GM12878 (cell line): ENCODE data around the gene RNU2-1. TPM values are rescaled to one million over a fixed set of nuclear protein-coding genes. Genes with fewer than 3 reads are reported as not detected.

Experiments
- ATF3 ChIP-seq: IDR thresholded peaks from 2 replicates; pipeline ENCODE4 v1.6.1; 2011; ENCODE audit warnings: low read depth, mild to moderate bottlenecking, low read length, moderate library complexity, borderline replicate concordance; ENCODE audit errors: extremely low read depth
- CEBPB ChIP-seq, 2 experiments: fragments of 150-350 bp in 1 of 2; IDR thresholded peaks; 2 replicates each; pipeline ENCODE4 v1.6.1; 2012 to 2014; ENCODE audit warnings: low read depth in 2 of 2, low read length in 2 of 2, borderline replicate concordance in 1 of 2, inconsistent platforms in 1 of 2
- CHD4 ChIP-seq: fragments of 200-600 bp; sonication (generic); IDR thresholded peaks from 2 replicates; pipeline ENCODE4 v1.6.1; 2016; ENCODE audit warnings: mild to moderate bottlenecking
- DPF2 ChIP-seq: fragments of 450-650 bp; IDR thresholded peaks from 2 replicates; pipeline ENCODE4 v1.6.1; 2017; ENCODE audit warnings: mild to moderate bottlenecking
- E2F8 ChIP-seq: fragments of 450-650 bp; IDR thresholded peaks from 2 replicates; pipeline ENCODE4 v1.6.1; 2018; ENCODE audit warnings: mild to moderate bottlenecking, low read depth, moderate library complexity; ENCODE audit not compliant: partially characterized antibody
- EED ChIP-seq: sonication (generic); IDR thresholded peaks from 2 replicates; pipeline ENCODE4 v1.6.1; 2016; ENCODE audit warnings: antibody characterized with exemption, low read depth
- ELK1 ChIP-seq: IDR thresholded peaks from 2 replicates; pipeline ENCODE4 v1.6.1; 2012; ENCODE audit warnings: low read depth, low read length, improper control_type of control experiment
- GATAD2B ChIP-seq: fragments of 450-650 bp; conservative IDR thresholded peaks from 2 replicates; pipeline ENCODE4 v1.6.1; 2017; ENCODE audit warnings: low read depth, mild to moderate bottlenecking, moderate library complexity
- IRF4 ChIP-seq: IDR thresholded peaks from 2 replicates; pipeline ENCODE4 v1.6.1; 2011; ENCODE audit warnings: low read depth, low read length
- KLF5 ChIP-seq: fragments of 450-650 bp; IDR thresholded peaks from 2 replicates; pipeline ENCODE4 v1.6.1; 2014; ENCODE audit warnings: mild to moderate bottlenecking; ENCODE audit not compliant: partially characterized antibody
- LARP7 ChIP-seq: fragments of 450-650 bp; IDR thresholded peaks from 2 replicates; pipeline ENCODE4 v1.6.1; 2017; ENCODE audit warnings: mild to moderate bottlenecking
- MAX ChIP-seq: IDR thresholded peaks from 2 replicates; pipeline ENCODE4 v1.6.1; 2012; ENCODE audit warnings: low read depth, low read length, improper control_type of control experiment
- POLR2A ChIP-seq: IDR thresholded peaks from 2 replicates; pipeline ENCODE4 v1.6.1; 2011; ENCODE audit warnings: low read depth, mild to moderate bottlenecking, low read length
- POU2F2 ChIP-seq: IDR thresholded peaks from 3 replicates; pipeline ENCODE4 v1.6.1; 2011; ENCODE audit warnings: low read depth, mild to moderate bottlenecking, low read length, borderline replicate concordance
- SKIL ChIP-seq: fragments of 450-650 bp; IDR thresholded peaks from 2 replicates; pipeline ENCODE4 v1.6.1; 2017; ENCODE audit warnings: mild to moderate bottlenecking, low read depth, inconsistent platforms; ENCODE audit not compliant: poor library complexity, severe bottlenecking
- SMAD5 ChIP-seq: IDR thresholded peaks from 2 replicates; pipeline ENCODE4 v1.6.1; 2016; ENCODE audit warnings: antibody characterized with exemption, low read depth
- SRF ChIP-seq, 2 experiments: IDR thresholded peaks; 2 replicates each; pipeline ENCODE4 v1.6.1; 2011; ENCODE audit warnings: low read depth in 2 of 2, low read length in 2 of 2, mild to moderate bottlenecking in 1 of 2, moderate library complexity in 1 of 2
- TCF12 ChIP-seq: IDR thresholded peaks from 2 replicates; pipeline ENCODE4 v1.6.1; 2011; ENCODE audit warnings: low read depth, mild to moderate bottlenecking, low read length
- WRNIP1 ChIP-seq: IDR thresholded peaks from 2 replicates; pipeline ENCODE4 v1.6.1; 2011; ENCODE audit warnings: low read depth, low read length, improper control_type of control experiment, borderline replicate concordance
- ZBTB33 ChIP-seq: fragments of 450-650 bp; IDR thresholded peaks from 2 replicates; pipeline ENCODE4 v1.6.1; 2017; ENCODE audit warnings: mild to moderate bottlenecking
- ZZZ3 ChIP-seq: IDR thresholded peaks from 2 replicates; pipeline ENCODE4 v1.6.1; 2011; ENCODE audit warnings: low read depth; ENCODE audit not compliant: control insufficient read depth, insufficient read length
- polyA plus RNA-seq, 11 experiments: library from polyadenylated mRNA; depleted of rRNA in 4 of 11; unstranded in 6 of 11; stranded (reverse) in 5 of 11; fragments of >200 nt; fragmentation: Nextera tagmentation in 4 of 11; fragmentation: Illumina TruSeq in 1 of 11; extraction: Ambion mirVana in 4 of 11; extraction: Trizol in 1 of 11; gene quantifications; 1 replicate in 1 of 11; 2 replicates in 10 of 11; pipeline versions ENCODE4 v1.2.1 to v1.2.3, GENCODE V29; 2011 to 2016; ENCODE audit warnings: inconsistent platforms in 2 of 11, missing spikeins in 2 of 11, low read depth in 1 of 11
- total RNA-seq, 4 experiments: library from RNA; depleted of rRNA in 3 of 4; stranded (reverse); fragments of >200 nt in 3 of 4; fragmentation: Illumina TruSeq in 1 of 4; extraction: Trizol in 1 of 4; gene quantifications; 2 replicates each; pipeline versions ENCODE4 v1.2.1 to v1.2.3, GENCODE V29; 2013 to 2021

Gene RNU2-1
- total and polyA plus RNA-seq, 10 of the 15 experiments (the other 5 are each of a cell fraction or from before 2014, with no cell fraction given): 17.5 to 9,631 (median 17.7) TPM; not detected in 7

- TF ChIP-seq SMAD5 (peak; percentile 22; the same call in 1 of the 2 replicates), DPF2 (no peak), MAX (peak; percentile 61; the same call in 1 of the 2 replicates), ZBTB33 (no peak), SKIL (no peak), ZZZ3 (no peak), E2F8 (peak; percentile 17), ELK1 (no peak), CEBPB (IDR thresholded peaks at IDR 0.05; ENCODE audit: borderline replicate concordance in 1 of 2, low read depth in 2 of 2, low read length in 2 of 2) (no peak), POU2F2 (peak; percentile 63; the same call in 1 of the 3 replicates), POLR2A (peak; percentile 79), ATF3 (no peak), KLF5 (no peak), CHD4 (no peak), GATAD2B (0 out of 2 replicates have a peak, but pooled peaks have one; percentile 42), LARP7 (0 out of 2 replicates have a peak, but pooled peaks have one; percentile 47), TCF12 (no peak), SRF (IDR thresholded peaks at IDR 0.05; ENCODE audit: low read depth in 2 of 2, low read length in 2 of 2) (no peak), IRF4 (peak; percentile 17; the same call in 1 of the 2 replicates), EED (0 out of 2 replicates have a peak, but pooled peaks have one; percentile 12), WRNIP1 (no peak)
Measured at GRCh38 chr17:43211480-43212402, 22.0 kb downstream of the RNU2-1 start, which contains the start of gene TMEM106A (continued).
